ENCODE measurements around the gene NPAS3. TPM values are rescaled to one million over a fixed set of nuclear protein-coding genes. Genes with fewer than 3 reads are reported as not detected.

NPAS3 gene
- total and polyA plus RNA-seq, 8 donors = 0.23 to 2.8 (median 1.4) TPM

DNA sequence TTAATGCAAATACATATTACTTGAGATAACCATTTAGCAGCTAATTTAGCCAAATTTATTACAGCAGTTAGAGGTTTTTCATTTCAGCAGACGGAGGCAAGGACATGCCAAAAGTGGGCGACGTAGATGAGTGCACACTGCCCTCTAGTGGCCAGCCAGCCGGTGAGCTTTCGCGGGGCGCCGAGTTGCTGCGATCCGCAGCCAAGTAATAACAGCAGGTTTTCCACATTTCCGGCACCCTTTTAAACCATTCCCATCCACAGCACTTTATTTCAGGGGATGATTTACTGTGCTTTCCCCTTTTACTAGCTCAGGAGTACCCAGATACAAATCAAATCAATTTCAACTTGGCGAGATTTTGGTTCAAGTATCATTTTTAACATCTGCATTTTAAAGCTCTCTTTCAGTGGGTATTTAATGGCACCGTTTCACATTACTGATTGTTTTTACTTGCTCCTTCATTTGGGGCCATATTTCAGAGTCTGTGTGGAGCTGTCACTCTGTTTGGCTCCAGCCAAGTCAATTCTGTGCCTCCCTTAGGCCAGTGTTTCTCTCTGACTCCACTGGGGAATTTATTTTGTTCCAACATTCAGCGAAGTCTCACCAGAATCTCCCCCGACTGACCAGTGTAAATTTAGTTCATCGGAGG is 854.2 kb downstream of the NPAS3 start:
- H3K36me3 ChIP-seq = no peaks in the 10 kb centered on the region
- peak; percentile 5 for FAIRE-seq
- no peak overlapping the region for H3K27ac ChIP-seq
- peak; percentile 84 to 98 (median 96) for ATAC-seq
- no peak overlapping the region for H3K4me3 ChIP-seq
- H3K9me3 ChIP-seq = no peaks in the 10 kb centered on the region
- H3K4me1 ChIP-seq = no peaks in the 10 kb centered on the region
- peak; percentile 56 to 94 (median 80) for DNase-seq
- TF ChIP-seq CTCF (IDR thresholded peaks at IDR 0.05) = peak; percentile 80 to 91 (median 88)
- no peaks in the 10 kb centered on the region for H3K27me3 ChIP-seq
- WGBS, 2 donors = 10 to 12% methylated on average over 16 of the region's 16 CpGs
- intact Hi-C loops (cut with DNase I) = loop anchor here in 2 of 3 donors (10.0 kb wide), 2 partner anchors 1088 to 1218 kb away; no protein-coding TSS in a partner anchor

- Histone ChIP-seq H3K36me3 (no peaks in the 10 kb centered on the region), H3K4me3 (no peak overlapping the region), H3K4me1 (no peaks in the 10 kb centered on the region), H3K27me3 (no peaks in the 10 kb centered on the region), H3K27ac (no peak overlapping the region), H3K9me3 (no peaks in the 10 kb centered on the region)
- 68 to 76% methylated on average over 11 of the region's 11 CpGs for WGBS, 2 donors
- DNase-seq (no peak), FAIRE-seq (no peak), ATAC-seq (no peak)
- intact Hi-C loops (cut with DNase I) = loop anchor here in 2 of 3 donors (10.0 kb wide), 2 partner anchors 1089 to 1219 kb away; no protein-coding TSS in a partner anchor
- TF ChIP-seq CTCF (IDR thresholded peaks at IDR 0.05) = no peak
These were observed 854.9 kb downstream of the NPAS3 start for GRCh38 chr14:33793398-33794110.

DNA sequence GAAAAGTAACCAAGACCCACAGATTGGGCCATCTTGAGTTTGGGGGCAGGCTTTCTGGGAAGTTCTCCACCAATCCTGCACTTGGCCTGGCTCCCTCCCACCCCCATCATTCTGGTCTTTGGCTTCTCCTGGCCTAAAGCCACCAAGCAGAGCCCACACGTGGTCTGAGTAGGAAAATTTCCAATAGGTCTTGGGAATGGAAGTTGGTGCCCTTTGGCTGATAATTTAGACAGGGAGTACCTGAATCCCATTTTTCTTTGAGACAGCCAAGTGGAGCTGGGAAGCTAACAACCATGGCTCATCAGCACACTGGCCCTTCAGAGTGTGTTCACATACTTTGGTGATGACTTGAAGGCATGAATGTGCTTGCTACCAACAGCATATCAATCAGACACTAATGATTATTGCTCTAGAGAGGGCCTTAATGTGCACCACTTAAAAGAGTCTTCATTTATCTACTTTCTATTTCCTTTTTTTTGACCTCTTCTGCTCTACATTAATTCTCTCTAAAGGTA is 856.2 kb downstream of the NPAS3 start:
- Histone ChIP-seq H3K27me3 (peaks cover 0 to 8% (median 0%) of the 10 kb centered on the region in 4 donors), H3K4me3 (no peak overlapping the region), H3K4me1 (no peaks in the 10 kb centered on the region), H3K36me3 (no peaks in the 10 kb centered on the region), H3K9me3 (no peaks in the 10 kb centered on the region), H3K27ac (no peak overlapping the region)
- no peak for TF ChIP-seq CTCF (IDR thresholded peaks at IDR 0.05)
- 57% methylated on average over 1 of the region's 1 CpG for WGBS, 2 donors
- no peak for ATAC-seq
- DNase-seq = no peak
- intact Hi-C loops (cut with DNase I) = loop anchor here in 2 of 3 donors (5.0 to 10.0 kb wide), 3 partner anchors 1090 to 1220 kb away; no protein-coding TSS in a partner anchor
- FAIRE-seq = no peak

GRCh38 chr14:33796356-33796755 is 857.7 kb downstream of the NPAS3 start:
- ATAC-seq = peak in 1 of 4 donors; percentile 9

More at GRCh38 chr14:33796356-33796755, 857.7 kb downstream of the NPAS3 start:
- intact Hi-C loops (cut with DNase I) = loop anchor here in 2 of 3 donors (5.0 to 10.0 kb wide), 3 partner anchors 1092 to 1222 kb away; no protein-coding TSS in a partner anchor
- Histone ChIP-seq H3K36me3 (no peaks in the 10 kb centered on the region), H3K27me3 (peaks cover 0 to 16% (median 2%) of the 10 kb centered on the region in 4 donors), H3K27ac (no peak overlapping the region), H3K4me3 (no peak overlapping the region), H3K4me1 (no peaks in the 10 kb centered on the region), H3K9me3 (no peaks in the 10 kb centered on the region)
- FAIRE-seq (no peak), DNase-seq (no peak)
- 42 to 47% methylated on average over 3 of the region's 3 CpGs for WGBS, 2 donors
- no peak for TF ChIP-seq CTCF (IDR thresholded peaks at IDR 0.05)

Data from pancreas (tissue), 10 donors.